Neural cell (in vitro differentiated cells): ENCODE measurements around the gene S100A16. TPM values are rescaled to one million over a fixed set of nuclear protein-coding genes. Genes with fewer than 3 reads are reported as not detected.
"Not testable (repeated sequence)": the region's sequence is repeated elsewhere in the genome, so short reads cannot be mapped to it uniquely, and the experiment has no call there.

Experiments used
- H2AFZ ChIP-seq: fragments of 200-600, 300-800 bp; sonication (generic), shearing (Covaris generic); 2 replicates; pipeline ENCODE4 v1.6.0; 2014; ENCODE audit warnings: low read depth, mild to moderate bottlenecking, antibody characterized with exemption, low read length, moderate library complexity
- H3F3A ChIP-seq: fragments of 200-600 bp; shearing (Covaris generic); 2 replicates; pipeline ENCODE4 v1.6.1; 2016; ENCODE audit warnings: mild to moderate bottlenecking, moderate library complexity, mixed read lengths, antibody characterized with exemption, low read length; ENCODE audit not compliant: insufficient read depth, poor library complexity, severe bottlenecking
- H3K27ac ChIP-seq: fragments of 200-600, 300-800 bp; sonication (generic), shearing (Covaris generic); 2 replicates; pipeline ENCODE4 v1.5.1; 2014; ENCODE audit warnings: mild to moderate bottlenecking, low read length, moderate library complexity
- H3K27me3 ChIP-seq: fragments of 300-800, 200-600 bp; sonication (generic), shearing (Covaris generic); 2 replicates; pipeline ENCODE4 v1.6.0; 2014; ENCODE audit warnings: mild to moderate bottlenecking, low read depth, low read length, moderate library complexity; ENCODE audit not compliant: insufficient read depth
- H3K36me3 ChIP-seq: fragments of 300-800, 200-600 bp; sonication (generic), shearing (Covaris generic); 2 replicates; pipeline ENCODE4 v1.5.1; 2014; ENCODE audit warnings: mild to moderate bottlenecking, antibody characterized with exemption, low read length, moderate library complexity; ENCODE audit not compliant: insufficient read depth
- H3K4me2 ChIP-seq: fragments of 300-800, 200-600 bp; sonication (generic), shearing (Covaris generic); 2 replicates; pipeline ENCODE4 v1.6.0; 2014; ENCODE audit warnings: mild to moderate bottlenecking, low read length
- H3K4me3 ChIP-seq: fragments of 300-800, 200-600 bp; sonication (generic), shearing (Covaris generic); 2 replicates; pipeline ENCODE4 v1.5.1; 2014; ENCODE audit warnings: mild to moderate bottlenecking, low read length, moderate library complexity
- H3K79me2 ChIP-seq: fragments of 200-600 bp; shearing (Covaris generic); replicated peaks from 2 replicates; pipeline ENCODE4 v1.6.0; 2014; ENCODE audit warnings: mild to moderate bottlenecking, low read length, moderate library complexity; ENCODE audit not compliant: insufficient read depth
- H3K9ac ChIP-seq: fragments of 300-800, 200-600 bp; sonication (generic), shearing (Covaris generic); 2 replicates; pipeline ENCODE4 v1.6.1; 2016; ENCODE audit warnings: mild to moderate bottlenecking, low read length, mixed read lengths
- H3K9me2 ChIP-seq: fragments of 200-600 bp; shearing (Covaris generic); 2 replicates; pipeline ENCODE4 v1.6.1; 2016; ENCODE audit warnings: mild to moderate bottlenecking, low read length, mixed read lengths; ENCODE audit not compliant: insufficient read depth
- H3K9me3 ChIP-seq: fragments of 200-600, 300-800 bp; sonication (generic), shearing (Covaris generic); 2 replicates; pipeline ENCODE4 v1.6.1; 2016; ENCODE audit warnings: mild to moderate bottlenecking, mixed run types, low read length, moderate library complexity, mixed read lengths
- H4K20me1 ChIP-seq: fragments of 200-600 bp; shearing (Covaris generic); 2 replicates; pipeline ENCODE4 v1.6.1; 2016; ENCODE audit warnings: mild to moderate bottlenecking, mixed run types; ENCODE audit not compliant: insufficient read depth
- EP300 ChIP-seq: fragments of 450-650 bp; conservative IDR thresholded peaks from 2 replicates; pipeline ENCODE4 v1.6.1; 2014; ENCODE audit warnings: antibody characterized with exemption, mild to moderate bottlenecking, moderate library complexity; ENCODE audit not compliant: poor library complexity, severe bottlenecking
- EZH2 ChIP-seq: fragments of 200-600, 300-800 bp; shearing (Covaris generic), sonication (generic); IDR thresholded peaks from 2 replicates; pipeline ENCODE4 v1.6.1; 2014; ENCODE audit warnings: antibody characterized with exemption, low read length, borderline replicate concordance, mild to moderate bottlenecking; ENCODE audit not compliant: insufficient read depth, poor library complexity, severe bottlenecking
- MXI1 ChIP-seq: fragments of 450-650 bp; conservative IDR thresholded peaks from 2 replicates; pipeline ENCODE4 v1.6.1; 2014; ENCODE audit warnings: antibody characterized with exemption, mild to moderate bottlenecking; ENCODE audit not compliant: poor library complexity, severe bottlenecking
- POLR2AphosphoS5 ChIP-seq: IDR thresholded peaks from 2 replicates; pipeline ENCODE4 v1.6.1; 2012
- RAD21 ChIP-seq: fragments of 450-650 bp; conservative IDR thresholded peaks from 2 replicates; pipeline ENCODE4 v1.6.1; 2014; ENCODE audit warnings: antibody characterized with exemption, mild to moderate bottlenecking, moderate library complexity
- SMC3 ChIP-seq: fragments of 450-650 bp; conservative IDR thresholded peaks from 2 replicates; pipeline ENCODE4 v1.6.1; 2014; ENCODE audit warnings: antibody characterized with exemption, mild to moderate bottlenecking, moderate library complexity; ENCODE audit not compliant: poor library complexity
- TAF1 ChIP-seq: IDR thresholded peaks from 2 replicates; pipeline ENCODE4 v1.6.1; 2012; ENCODE audit warnings: low read depth
- polyA plus RNA-seq: library from polyadenylated mRNA; depleted of rRNA; stranded (reverse); fragments of >200 nt; gene quantifications from 2 replicates; pipeline ENCODE4 v1.2.3, GENCODE V29; 2014
- TF ChIP-seq, protein P1 (sequence below): fragments of 450-650 bp; IDR thresholded peaks from 2 replicates; pipeline ENCODE4 v1.5.1; 2014; ENCODE audit warnings: antibody characterized with exemption, mild to moderate bottlenecking, moderate library complexity; ENCODE audit not compliant: poor library complexity, severe bottlenecking
- TF ChIP-seq, protein P2 (sequence below): IDR thresholded peaks from 2 replicates; pipeline ENCODE4 v1.6.1; 2012; ENCODE audit warnings: borderline replicate concordance

S100A16 gene
- polyA plus RNA-seq, 1 donor from 2014 or later = not detected

DNA sequence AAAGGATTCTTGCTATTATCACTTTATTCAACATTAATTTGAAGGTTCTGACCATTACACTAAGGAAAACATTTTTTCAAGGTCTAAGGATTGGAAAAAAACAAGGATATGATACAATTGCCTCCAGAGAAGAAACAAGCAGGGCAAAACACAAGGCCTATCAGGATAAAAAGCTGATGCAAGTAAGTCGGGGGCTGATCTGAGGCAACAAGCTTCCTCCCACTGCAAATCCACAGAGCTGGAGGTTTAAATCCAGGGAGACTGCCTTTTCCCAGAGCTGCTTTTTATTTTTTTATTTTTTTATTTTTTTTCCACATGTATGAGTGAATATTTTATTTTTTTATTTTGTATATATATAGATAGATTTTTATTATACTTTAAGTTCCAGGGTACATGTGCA lies 27.9 kb downstream of the S100A16 start:
- H3K9me2 ChIP-seq = no peaks in the 10 kb centered on the region
- H3F3A ChIP-seq = no peaks in the 10 kb centered on the region
- H3K4me3 ChIP-seq = no peak overlapping the region
- H4K20me1 ChIP-seq = no peaks in the 10 kb centered on the region
- no peaks in the 10 kb centered on the region for H3K27me3 ChIP-seq
- no peak overlapping the region for H3K9ac ChIP-seq
- H3K27ac ChIP-seq = no peak overlapping the region
- H3K79me2 ChIP-seq = no peaks in the 10 kb centered on the region
- no peaks in the 10 kb centered on the region for H3K9me3 ChIP-seq
- no peaks in the 10 kb centered on the region for H3K36me3 ChIP-seq
- no peak overlapping the region for H3K4me2 ChIP-seq
- TF ChIP-seq MXI1 = no peak
- TF ChIP-seq, protein P1, sequence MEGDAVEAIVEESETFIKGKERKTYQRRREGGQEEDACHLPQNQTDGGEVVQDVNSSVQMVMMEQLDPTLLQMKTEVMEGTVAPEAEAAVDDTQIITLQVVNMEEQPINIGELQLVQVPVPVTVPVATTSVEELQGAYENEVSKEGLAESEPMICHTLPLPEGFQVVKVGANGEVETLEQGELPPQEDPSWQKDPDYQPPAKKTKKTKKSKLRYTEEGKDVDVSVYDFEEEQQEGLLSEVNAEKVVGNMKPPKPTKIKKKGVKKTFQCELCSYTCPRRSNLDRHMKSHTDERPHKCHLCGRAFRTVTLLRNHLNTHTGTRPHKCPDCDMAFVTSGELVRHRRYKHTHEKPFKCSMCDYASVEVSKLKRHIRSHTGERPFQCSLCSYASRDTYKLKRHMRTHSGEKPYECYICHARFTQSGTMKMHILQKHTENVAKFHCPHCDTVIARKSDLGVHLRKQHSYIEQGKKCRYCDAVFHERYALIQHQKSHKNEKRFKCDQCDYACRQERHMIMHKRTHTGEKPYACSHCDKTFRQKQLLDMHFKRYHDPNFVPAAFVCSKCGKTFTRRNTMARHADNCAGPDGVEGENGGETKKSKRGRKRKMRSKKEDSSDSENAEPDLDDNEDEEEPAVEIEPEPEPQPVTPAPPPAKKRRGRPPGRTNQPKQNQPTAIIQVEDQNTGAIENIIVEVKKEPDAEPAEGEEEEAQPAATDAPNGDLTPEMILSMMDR = no peak
- TF ChIP-seq, protein P2, sequence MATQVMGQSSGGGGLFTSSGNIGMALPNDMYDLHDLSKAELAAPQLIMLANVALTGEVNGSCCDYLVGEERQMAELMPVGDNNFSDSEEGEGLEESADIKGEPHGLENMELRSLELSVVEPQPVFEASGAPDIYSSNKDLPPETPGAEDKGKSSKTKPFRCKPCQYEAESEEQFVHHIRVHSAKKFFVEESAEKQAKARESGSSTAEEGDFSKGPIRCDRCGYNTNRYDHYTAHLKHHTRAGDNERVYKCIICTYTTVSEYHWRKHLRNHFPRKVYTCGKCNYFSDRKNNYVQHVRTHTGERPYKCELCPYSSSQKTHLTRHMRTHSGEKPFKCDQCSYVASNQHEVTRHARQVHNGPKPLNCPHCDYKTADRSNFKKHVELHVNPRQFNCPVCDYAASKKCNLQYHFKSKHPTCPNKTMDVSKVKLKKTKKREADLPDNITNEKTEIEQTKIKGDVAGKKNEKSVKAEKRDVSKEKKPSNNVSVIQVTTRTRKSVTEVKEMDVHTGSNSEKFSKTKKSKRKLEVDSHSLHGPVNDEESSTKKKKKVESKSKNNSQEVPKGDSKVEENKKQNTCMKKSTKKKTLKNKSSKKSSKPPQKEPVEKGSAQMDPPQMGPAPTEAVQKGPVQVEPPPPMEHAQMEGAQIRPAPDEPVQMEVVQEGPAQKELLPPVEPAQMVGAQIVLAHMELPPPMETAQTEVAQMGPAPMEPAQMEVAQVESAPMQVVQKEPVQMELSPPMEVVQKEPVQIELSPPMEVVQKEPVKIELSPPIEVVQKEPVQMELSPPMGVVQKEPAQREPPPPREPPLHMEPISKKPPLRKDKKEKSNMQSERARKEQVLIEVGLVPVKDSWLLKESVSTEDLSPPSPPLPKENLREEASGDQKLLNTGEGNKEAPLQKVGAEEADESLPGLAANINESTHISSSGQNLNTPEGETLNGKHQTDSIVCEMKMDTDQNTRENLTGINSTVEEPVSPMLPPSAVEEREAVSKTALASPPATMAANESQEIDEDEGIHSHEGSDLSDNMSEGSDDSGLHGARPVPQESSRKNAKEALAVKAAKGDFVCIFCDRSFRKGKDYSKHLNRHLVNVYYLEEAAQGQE = no peak
- no peak for TF ChIP-seq EZH2
- TF ChIP-seq EP300 = no peak
- TF ChIP-seq POLR2AphosphoS5 = no peak
- TF ChIP-seq SMC3 = no peak
- TF ChIP-seq TAF1 = no peak
- TF ChIP-seq RAD21 = no peak
- no peak overlapping the region for H2AFZ ChIP-seq

DNA sequence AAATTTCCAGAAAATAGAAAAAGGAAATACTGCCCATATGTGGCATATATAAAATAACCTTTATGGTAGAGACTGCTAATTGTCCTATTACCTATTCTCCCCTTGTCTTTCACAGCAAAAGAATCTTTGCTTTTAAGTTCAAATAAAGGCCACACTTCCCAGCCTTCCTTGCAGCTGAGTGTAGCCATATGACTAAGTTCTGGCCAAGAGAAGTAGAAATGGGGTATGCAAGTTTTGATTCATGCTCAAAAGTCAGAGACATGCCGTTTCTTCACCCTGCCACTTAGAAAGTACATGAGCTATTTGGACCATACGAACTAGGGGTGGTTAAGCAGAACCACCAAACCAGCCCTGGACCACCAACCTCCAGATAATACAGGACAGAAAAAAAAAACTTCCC lies 29.0 kb downstream of the S100A16 start:
- Histone ChIP-seq H3F3A (no peaks in the 10 kb centered on the region), H3K27ac (no peak overlapping the region), H3K27me3 (no peaks in the 10 kb centered on the region), H3K36me3 (no peaks in the 10 kb centered on the region), H3K4me3 (no peak overlapping the region), H3K9me3 (no peaks in the 10 kb centered on the region), H3K4me2 (no peak overlapping the region), H3K9me2 (no peaks in the 10 kb centered on the region), H4K20me1 (no peaks in the 10 kb centered on the region), H3K9ac (no peak overlapping the region), H2AFZ (no peak overlapping the region), H3K79me2 (no peaks in the 10 kb centered on the region)
- TF ChIP-seq, protein P1 = no peak
- TF ChIP-seq EP300 = no peak
- no peak for TF ChIP-seq POLR2AphosphoS5
- TF ChIP-seq MXI1 = no peak
- TF ChIP-seq, protein P2 = no peak
- no peak for TF ChIP-seq SMC3
- TF ChIP-seq TAF1 = no peak
- no peak for TF ChIP-seq RAD21
- TF ChIP-seq EZH2 = no peak

DNA sequence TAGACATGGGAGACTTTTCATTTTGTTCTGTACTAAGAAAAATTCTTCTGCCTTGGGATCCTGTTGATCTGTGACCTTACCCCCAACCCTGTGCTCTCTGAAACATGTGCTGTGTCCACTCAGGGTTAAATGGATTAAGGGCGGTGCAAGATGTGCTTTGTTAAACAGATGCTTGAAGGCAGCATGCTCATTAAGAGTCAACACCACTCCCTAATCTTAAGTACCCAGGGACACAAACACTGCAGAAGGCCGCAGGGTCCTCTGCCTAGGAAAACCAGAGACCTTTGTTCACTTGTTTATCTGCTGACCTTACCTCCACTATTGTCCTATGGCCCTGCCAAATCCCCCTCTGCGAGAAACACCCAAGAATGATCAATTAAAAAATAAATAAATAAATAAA lies 29.4 kb downstream of the S100A16 start:
- H3K9ac ChIP-seq, H3F3A ChIP-seq, H3K36me3 ChIP-seq, H3K4me3 ChIP-seq, H2AFZ ChIP-seq, H3K79me2 ChIP-seq, H3K27me3 ChIP-seq, H3K27ac ChIP-seq, H4K20me1 ChIP-seq, H3K4me2 ChIP-seq, H3K9me2 ChIP-seq, H3K9me3 ChIP-seq: not testable (repeated sequence)
